GM12878 (cell line): ENCODE results near the gene BAX. TPM values are rescaled to one million over a fixed set of nuclear protein-coding genes. Genes with fewer than 3 reads are reported as not detected.
A peak's percentile ranks its signal among the peaks of the same experiment; 100 is the strongest.

Experiments
- CTCF ChIP-seq, 3 experiments: IDR thresholded peaks in 2 of 3; conservative IDR thresholded peaks in 1 of 3; 2 replicates each; pipeline ENCODE4 v1.5.1; 2011; ENCODE audit warnings: low read depth in 3 of 3, low read length in 3 of 3, mild to moderate bottlenecking in 3 of 3, control low read depth in 2 of 3, moderate library complexity in 2 of 3, inconsistent platforms in 1 of 3, mixed read lengths in 1 of 3; ENCODE audit not compliant: control insufficient read depth in 2 of 3, insufficient read depth in 1 of 3; ENCODE audit errors: extremely low read depth in 1 of 3
- ELK1 ChIP-seq: IDR thresholded peaks from 2 replicates; pipeline ENCODE4 v1.6.1; 2012; ENCODE audit warnings: low read depth, low read length, improper control_type of control experiment
- MEF2A ChIP-seq: IDR thresholded peaks from 2 replicates; pipeline ENCODE4 v1.6.1; 2011; ENCODE audit warnings: low read depth, mild to moderate bottlenecking, low read length, moderate library complexity; ENCODE audit not compliant: insufficient read depth
- MLLT1 ChIP-seq: fragments of 450-650 bp; IDR thresholded peaks from 2 replicates; pipeline ENCODE4 v1.6.1; 2016; ENCODE audit warnings: mild to moderate bottlenecking
- polyA plus RNA-seq, 11 experiments: library from polyadenylated mRNA; depleted of rRNA in 4 of 11; unstranded in 6 of 11; stranded (reverse) in 5 of 11; fragments of >200 nt; fragmentation: Nextera tagmentation in 4 of 11; fragmentation: Illumina TruSeq in 1 of 11; extraction: Ambion mirVana in 4 of 11; extraction: Trizol in 1 of 11; gene quantifications; 1 replicate in 1 of 11; 2 replicates in 10 of 11; pipeline versions ENCODE4 v1.2.1 to v1.2.3, GENCODE V29; 2011 to 2016; ENCODE audit warnings: inconsistent platforms in 2 of 11, missing spikeins in 2 of 11, low read depth in 1 of 11
- total RNA-seq, 4 experiments: library from RNA; depleted of rRNA in 3 of 4; stranded (reverse); fragments of >200 nt in 3 of 4; fragmentation: Illumina TruSeq in 1 of 4; extraction: Trizol in 1 of 4; gene quantifications; 2 replicates each; pipeline versions ENCODE4 v1.2.1 to v1.2.3, GENCODE V29; 2013 to 2021

BAX gene
- total and polyA plus RNA-seq, 10 of the 15 experiments (the other 5 are each of a cell fraction or from before 2014, with no cell fraction given), result 7.2 to 221 (median 137) TPM

GRCh38 chr19:48962029-48962848 lies 7.6 kb downstream of the BAX start (continued):
- TF ChIP-seq ELK1 (0 out of 2 replicates have a peak, but pooled peaks have one; percentile 44), MLLT1 (peak; percentile 73; the same call in 1 of the 2 replicates), MEF2A (no peak), CTCF (IDR thresholded peaks at IDR 0.05 in 2 of 3, conservative IDR thresholded peaks at IDR 0.05 in 1 of 3; ENCODE audit: control insufficient read depth in 2 of 3, extremely low read depth in 1 of 3, insufficient read depth in 1 of 3, low read depth in 3 of 3, low read length in 3 of 3) (no peak)
